Astrocyte of the spinal cord (primary cell): ENCODE data around the gene DISC1.
A peak's percentile ranks its signal among the peaks of the same experiment; 100 is the strongest.

Source experiments
- DNase-seq: peaks from one replicate; pipeline ENCODE4 v3.0.0; 2011; ENCODE audit warnings: low read depth, low spot score
- H3K4me3 ChIP-seq: 2 replicates; pipeline ENCODE4 v1.5.1; 2011; ENCODE audit warnings: low read depth, mild to moderate bottlenecking, low read length, moderate library complexity
- in situ Hi-C: cut with HindIII; loops from 2 replicates; pipeline ENCODE4 v1.10.0; 2017; ENCODE audit warnings: low sequenced_read_pairs
- TF ChIP-seq, protein P1 (sequence below): IDR thresholded peaks from 2 replicates; pipeline ENCODE4 v1.5.1; 2012; ENCODE audit warnings: low read depth, mild to moderate bottlenecking, low read length, inconsistent platforms

DISC1 gene

GRCh38 chr1:231921646-231922345, 295.2 kb downstream of the DISC1 start:
- in situ Hi-C loops = no loop called here
- H3K4me3 ChIP-seq = no peak overlapping the region
- no peak for DNase-seq
- TF ChIP-seq, protein P1, sequence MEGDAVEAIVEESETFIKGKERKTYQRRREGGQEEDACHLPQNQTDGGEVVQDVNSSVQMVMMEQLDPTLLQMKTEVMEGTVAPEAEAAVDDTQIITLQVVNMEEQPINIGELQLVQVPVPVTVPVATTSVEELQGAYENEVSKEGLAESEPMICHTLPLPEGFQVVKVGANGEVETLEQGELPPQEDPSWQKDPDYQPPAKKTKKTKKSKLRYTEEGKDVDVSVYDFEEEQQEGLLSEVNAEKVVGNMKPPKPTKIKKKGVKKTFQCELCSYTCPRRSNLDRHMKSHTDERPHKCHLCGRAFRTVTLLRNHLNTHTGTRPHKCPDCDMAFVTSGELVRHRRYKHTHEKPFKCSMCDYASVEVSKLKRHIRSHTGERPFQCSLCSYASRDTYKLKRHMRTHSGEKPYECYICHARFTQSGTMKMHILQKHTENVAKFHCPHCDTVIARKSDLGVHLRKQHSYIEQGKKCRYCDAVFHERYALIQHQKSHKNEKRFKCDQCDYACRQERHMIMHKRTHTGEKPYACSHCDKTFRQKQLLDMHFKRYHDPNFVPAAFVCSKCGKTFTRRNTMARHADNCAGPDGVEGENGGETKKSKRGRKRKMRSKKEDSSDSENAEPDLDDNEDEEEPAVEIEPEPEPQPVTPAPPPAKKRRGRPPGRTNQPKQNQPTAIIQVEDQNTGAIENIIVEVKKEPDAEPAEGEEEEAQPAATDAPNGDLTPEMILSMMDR = no peak

DNA sequence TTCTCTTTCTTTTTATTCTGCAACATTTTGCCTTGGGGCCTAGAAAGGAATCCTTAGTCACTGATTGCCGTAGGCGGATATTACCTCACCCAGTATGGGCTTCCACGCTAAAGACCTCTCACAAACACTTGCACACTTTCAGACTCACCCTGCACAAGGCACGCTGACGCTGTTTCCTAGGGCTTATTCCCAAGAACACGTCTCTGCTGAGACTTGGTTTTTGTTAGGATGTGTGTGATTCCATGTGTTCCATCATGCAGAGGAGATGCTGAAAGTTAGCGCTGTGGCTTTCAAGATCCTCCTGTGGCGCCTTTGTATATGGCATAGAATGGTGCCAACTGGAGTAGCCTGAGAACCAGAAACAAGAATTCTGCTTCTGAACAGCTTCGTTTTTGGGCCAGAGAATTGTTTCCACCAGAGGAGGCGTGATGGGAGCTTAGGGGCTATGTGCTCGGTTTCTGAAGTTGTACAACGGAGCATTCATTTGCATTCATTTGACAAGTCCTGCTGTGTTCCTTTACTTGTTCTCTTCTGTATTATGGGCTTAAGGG, 297.0 kb downstream of the DISC1 start:
- TF ChIP-seq, protein P1 = no peak
- DNase-seq = peak; percentile 45
- no peak overlapping the region for H3K4me3 ChIP-seq
- in situ Hi-C loops = no loop called here

DNA sequence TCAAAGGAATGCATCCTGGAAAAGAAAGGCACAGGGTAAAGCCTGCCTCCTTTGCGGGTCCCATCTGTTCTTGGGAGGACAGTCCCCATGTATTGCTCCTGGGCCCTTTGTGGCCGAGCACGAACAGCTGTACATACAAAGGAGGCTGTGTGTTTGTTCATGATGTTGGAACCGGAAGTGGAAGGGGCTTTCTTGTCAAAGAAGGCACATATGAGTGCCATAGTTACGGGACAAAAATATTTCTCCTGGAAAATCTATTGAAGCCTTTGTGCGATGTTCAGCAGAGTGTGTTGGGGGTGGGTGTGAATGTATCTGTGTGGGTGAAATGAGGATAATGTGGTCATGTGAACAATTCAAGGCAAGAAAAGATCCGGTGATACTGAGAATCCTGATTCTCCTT, 297.6 kb downstream of the DISC1 start:
- TF ChIP-seq, protein P1 = no peak
- in situ Hi-C loops = no loop called here
- peak; percentile 29 for DNase-seq
- H3K4me3 ChIP-seq = no peak overlapping the region

DNA sequence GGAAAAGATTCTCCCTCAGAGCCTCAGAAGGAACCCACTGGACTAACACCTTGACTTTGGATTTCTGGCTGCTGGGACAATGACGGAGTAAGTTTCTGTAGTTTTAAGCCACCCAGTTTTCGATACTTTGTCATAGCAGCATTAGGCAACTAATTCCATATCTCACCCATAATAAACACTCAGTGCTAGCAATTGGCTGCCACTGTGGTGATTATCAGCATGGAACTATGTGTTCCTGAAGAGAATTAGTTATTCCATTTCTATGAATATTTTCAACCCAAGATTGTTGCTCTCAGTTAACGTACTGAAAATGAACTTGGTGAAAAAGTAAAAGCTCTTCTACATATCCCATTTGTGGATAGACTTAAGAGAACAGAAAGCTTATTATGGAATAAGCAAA, 299.3 kb downstream of the DISC1 start:
- in situ Hi-C loops = no loop called here
- TF ChIP-seq, protein P1 = no peak
- DNase-seq = no peak
- no peak overlapping the region for H3K4me3 ChIP-seq

GRCh38 chr1:231926340-231926739, 299.8 kb downstream of the DISC1 start:
- TF ChIP-seq, protein P1 = no peak
- in situ Hi-C loops = no loop called here
- no peak for DNase-seq
- no peak overlapping the region for H3K4me3 ChIP-seq

GRCh38 chr1:231926933-231927332, 300.3 kb downstream of the DISC1 start:
- no peak overlapping the region for H3K4me3 ChIP-seq
- in situ Hi-C loops = no loop called here
- DNase-seq = no peak
- TF ChIP-seq, protein P1 = no peak
